Measurements from ENCODE around the gene ACSF3. TPM values are rescaled to one million over a fixed set of nuclear protein-coding genes. Genes with fewer than 3 reads are reported as not detected.

ACSF3 gene
- total and polyA plus RNA-seq, 2 donors (not counting 1 experiment from before 2014, with no cell fraction given), result 9.2 to 23.1 TPM

DNA sequence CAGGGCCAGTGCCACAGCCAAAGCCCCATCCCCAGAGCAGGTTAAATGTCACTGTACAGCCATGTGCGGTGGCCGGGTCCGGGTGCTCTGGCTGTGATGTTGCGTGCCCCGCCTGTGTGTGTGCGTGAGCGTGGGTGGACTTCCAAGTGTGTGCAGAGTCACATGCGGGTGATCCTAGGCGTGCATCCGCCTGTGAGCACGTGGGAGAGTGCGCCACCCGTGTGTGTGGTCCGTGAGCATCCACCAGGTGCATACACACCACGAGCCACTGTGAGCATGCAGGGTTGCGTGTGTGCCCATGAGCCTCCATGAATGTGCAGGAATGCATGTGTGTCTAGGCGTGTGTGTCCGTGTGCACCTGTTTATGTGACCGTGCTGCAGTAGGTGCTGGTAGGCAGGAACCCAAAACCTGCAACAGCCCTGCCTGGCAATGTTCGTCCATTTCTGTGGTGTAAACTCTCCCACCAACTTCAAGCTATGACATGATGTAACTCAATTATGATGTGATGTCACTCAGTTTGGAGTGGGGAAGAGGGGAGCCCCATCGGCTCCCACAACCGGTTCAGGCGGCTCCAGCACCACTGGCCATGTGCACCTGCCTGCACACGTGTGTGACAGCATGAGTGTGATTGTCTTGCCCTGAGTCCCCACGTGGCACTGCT lies 37.6 kb upstream of the ACSF3 start:
- no peaks in the 10 kb centered on the region for H3K9me3 ChIP-seq (ENCODE audit: control insufficient read depth, insufficient read depth, low read depth, low read length)
- no peaks in the 10 kb centered on the region for H4K20me1 ChIP-seq (ENCODE audit: control insufficient read depth, extremely low read depth, insufficient read depth, low read length)
- H3K9ac ChIP-seq (ENCODE audit: insufficient read depth, low read length), result no peak overlapping the region
- DNase-seq (ENCODE audit: low read depth in 2 of 2), result no peak
- TF ChIP-seq, protein P1, sequence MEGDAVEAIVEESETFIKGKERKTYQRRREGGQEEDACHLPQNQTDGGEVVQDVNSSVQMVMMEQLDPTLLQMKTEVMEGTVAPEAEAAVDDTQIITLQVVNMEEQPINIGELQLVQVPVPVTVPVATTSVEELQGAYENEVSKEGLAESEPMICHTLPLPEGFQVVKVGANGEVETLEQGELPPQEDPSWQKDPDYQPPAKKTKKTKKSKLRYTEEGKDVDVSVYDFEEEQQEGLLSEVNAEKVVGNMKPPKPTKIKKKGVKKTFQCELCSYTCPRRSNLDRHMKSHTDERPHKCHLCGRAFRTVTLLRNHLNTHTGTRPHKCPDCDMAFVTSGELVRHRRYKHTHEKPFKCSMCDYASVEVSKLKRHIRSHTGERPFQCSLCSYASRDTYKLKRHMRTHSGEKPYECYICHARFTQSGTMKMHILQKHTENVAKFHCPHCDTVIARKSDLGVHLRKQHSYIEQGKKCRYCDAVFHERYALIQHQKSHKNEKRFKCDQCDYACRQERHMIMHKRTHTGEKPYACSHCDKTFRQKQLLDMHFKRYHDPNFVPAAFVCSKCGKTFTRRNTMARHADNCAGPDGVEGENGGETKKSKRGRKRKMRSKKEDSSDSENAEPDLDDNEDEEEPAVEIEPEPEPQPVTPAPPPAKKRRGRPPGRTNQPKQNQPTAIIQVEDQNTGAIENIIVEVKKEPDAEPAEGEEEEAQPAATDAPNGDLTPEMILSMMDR (conservative IDR thresholded peaks at IDR 0.05 in 1 of 2, IDR thresholded peaks at IDR 0.05 in 1 of 2; ENCODE audit: low read depth in 1 of 2, low read length in 2 of 2), result no peak
- TF ChIP-seq EZH2 (IDR thresholded peaks at IDR 0.05; ENCODE audit: low read length, missing control alignments), result no peak
- H3K4me2 ChIP-seq (ENCODE audit: extremely low read depth, insufficient read depth, low read length), result no peak overlapping the region
- H2AFZ ChIP-seq (ENCODE audit: low read length), result no peak overlapping the region
- no peaks in the 10 kb centered on the region for H3K27me3 ChIP-seq (ENCODE audit: control insufficient read depth, insufficient read depth, low read length)
- no peaks in the 10 kb centered on the region for H3K4me1 ChIP-seq (ENCODE audit: control insufficient read depth, extremely low read depth, insufficient read depth, low read length)
- no peak overlapping the region for H3K27ac ChIP-seq (ENCODE audit: insufficient read depth, low read length)
- no peak overlapping the region for H3K4me3 ChIP-seq (replicated peaks in 1 of 4; ENCODE audit: control extremely low read depth in 1 of 4, insufficient read depth in 1 of 4, low read depth in 3 of 4, low read length in 4 of 4)
- no peaks in the 10 kb centered on the region for H3K79me2 ChIP-seq (ENCODE audit: control insufficient read depth, insufficient read depth, low read length)
- no peaks in the 10 kb centered on the region for H3K36me3 ChIP-seq (ENCODE audit: control insufficient read depth, insufficient read depth, low read length)

DNA sequence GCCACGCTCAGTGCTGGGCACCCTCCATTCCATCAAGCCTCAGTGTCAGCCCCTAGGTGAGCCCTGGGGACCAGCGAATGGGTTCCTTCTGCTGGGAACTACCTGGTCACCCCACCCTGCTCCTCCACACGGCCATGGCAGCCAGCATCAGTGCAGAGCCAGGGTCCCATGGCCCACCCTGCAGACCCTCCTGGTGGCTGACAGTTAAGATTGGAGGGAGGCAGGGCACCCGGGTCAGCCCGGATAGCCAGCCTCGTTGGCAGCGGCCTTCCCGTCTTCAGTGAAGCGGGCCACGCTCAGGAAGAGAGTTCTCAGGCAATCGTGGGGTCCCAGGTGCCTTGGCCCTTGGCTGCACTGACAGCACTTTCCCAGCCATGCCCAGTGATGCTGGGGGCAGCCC lies 37.1 kb upstream of the ACSF3 start:
- H2AFZ ChIP-seq (ENCODE audit: low read length), result no peak overlapping the region
- no peaks in the 10 kb centered on the region for H4K20me1 ChIP-seq (ENCODE audit: control insufficient read depth, extremely low read depth, insufficient read depth, low read length)
- no peak overlapping the region for H3K27ac ChIP-seq (ENCODE audit: insufficient read depth, low read length)
- H3K4me1 ChIP-seq (ENCODE audit: control insufficient read depth, extremely low read depth, insufficient read depth, low read length), result no peaks in the 10 kb centered on the region
- DNase-seq (ENCODE audit: low read depth in 2 of 2), result no peak
- no peak overlapping the region for H3K9ac ChIP-seq (ENCODE audit: insufficient read depth, low read length)
- TF ChIP-seq, protein P1 (conservative IDR thresholded peaks at IDR 0.05 in 1 of 2, IDR thresholded peaks at IDR 0.05 in 1 of 2; ENCODE audit: low read depth in 1 of 2, low read length in 2 of 2), result no peak
- no peak for TF ChIP-seq EZH2 (IDR thresholded peaks at IDR 0.05; ENCODE audit: low read length, missing control alignments)
- no peaks in the 10 kb centered on the region for H3K79me2 ChIP-seq (ENCODE audit: control insufficient read depth, insufficient read depth, low read length)
- H3K4me3 ChIP-seq (replicated peaks in 1 of 4; ENCODE audit: control extremely low read depth in 1 of 4, insufficient read depth in 1 of 4, low read depth in 3 of 4, low read length in 4 of 4), result no peak overlapping the region
- no peaks in the 10 kb centered on the region for H3K9me3 ChIP-seq (ENCODE audit: control insufficient read depth, insufficient read depth, low read depth, low read length)
- H3K27me3 ChIP-seq (ENCODE audit: control insufficient read depth, insufficient read depth, low read length), result no peaks in the 10 kb centered on the region
- no peaks in the 10 kb centered on the region for H3K36me3 ChIP-seq (ENCODE audit: control insufficient read depth, insufficient read depth, low read length)
- no peak overlapping the region for H3K4me2 ChIP-seq (ENCODE audit: extremely low read depth, insufficient read depth, low read length)

DNA sequence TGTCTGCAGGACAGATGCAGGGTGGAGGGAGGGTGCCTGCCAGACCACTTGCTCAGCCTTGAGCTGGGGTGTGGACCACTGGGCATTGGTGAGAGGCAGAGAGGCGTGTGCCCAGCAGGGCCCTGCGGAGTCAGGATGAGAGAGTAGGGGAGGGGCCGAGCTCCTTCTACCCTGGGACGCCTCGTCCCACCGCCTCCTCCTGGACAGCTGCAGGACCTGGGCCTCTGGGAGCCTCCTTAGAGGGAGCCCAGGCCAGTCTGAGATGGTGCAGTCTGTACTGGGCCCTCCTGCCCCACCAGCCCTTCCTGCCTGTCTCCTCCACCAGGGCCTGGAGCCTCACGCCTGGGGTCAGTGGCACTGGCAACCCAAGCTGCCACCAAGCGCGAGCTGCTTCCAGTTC lies 35.9 kb upstream of the ACSF3 start:
- Histone ChIP-seq H2AFZ (ENCODE audit: low read length) (no peak overlapping the region), H3K27ac (ENCODE audit: insufficient read depth, low read length) (no peak overlapping the region), H3K36me3 (ENCODE audit: control insufficient read depth, insufficient read depth, low read length) (no peaks in the 10 kb centered on the region), H3K9ac (ENCODE audit: insufficient read depth, low read length) (no peak overlapping the region), H3K4me2 (ENCODE audit: extremely low read depth, insufficient read depth, low read length) (no peak overlapping the region), H3K9me3 (ENCODE audit: control insufficient read depth, insufficient read depth, low read depth, low read length) (no peaks in the 10 kb centered on the region), H3K79me2 (ENCODE audit: control insufficient read depth, insufficient read depth, low read length) (no peaks in the 10 kb centered on the region), H3K4me1 (ENCODE audit: control insufficient read depth, extremely low read depth, insufficient read depth, low read length) (no peaks in the 10 kb centered on the region), H4K20me1 (ENCODE audit: control insufficient read depth, extremely low read depth, insufficient read depth, low read length) (no peaks in the 10 kb centered on the region), H3K27me3 (ENCODE audit: control insufficient read depth, insufficient read depth, low read length) (no peaks in the 10 kb centered on the region), H3K4me3 (replicated peaks in 1 of 4; ENCODE audit: control extremely low read depth in 1 of 4, insufficient read depth in 1 of 4, low read depth in 3 of 4, low read length in 4 of 4) (no peak overlapping the region)
- TF ChIP-seq, protein P1 (conservative IDR thresholded peaks at IDR 0.05 in 1 of 2, IDR thresholded peaks at IDR 0.05 in 1 of 2; ENCODE audit: low read depth in 1 of 2, low read length in 2 of 2), result no peak
- no peak for TF ChIP-seq EZH2 (IDR thresholded peaks at IDR 0.05; ENCODE audit: low read length, missing control alignments)
- DNase-seq (ENCODE audit: low read depth in 2 of 2), result no peak

Measured in fibroblast of lung (primary cell).